Skeletal muscle tissue (tissue), 4 donors: Measurements from ENCODE around the gene SETDB2. TPM values are rescaled to one million over a fixed set of nuclear protein-coding genes. Genes with fewer than 3 reads are reported as not detected.

Source experiments
- H3K27ac ChIP-seq: one replicate; pipeline ENCODE4 v1.7.0; 2013; ENCODE audit warnings: mild to moderate bottlenecking, low read depth, low read length, inconsistent platforms
- H3K27me3 ChIP-seq, 3 donors: one replicate each; pipeline ENCODE4 v1.7.0; 2013; ENCODE audit warnings: low read length in 3 of 3; ENCODE audit not compliant: control insufficient read depth in 3 of 3, insufficient read depth in 3 of 3
- H3K36me3 ChIP-seq, 3 donors: one replicate each; pipeline ENCODE4 v1.7.0; 2013; ENCODE audit warnings: low read length in 3 of 3; ENCODE audit not compliant: control insufficient read depth in 3 of 3, insufficient read depth in 3 of 3
- H3K4me1 ChIP-seq, 3 donors: one replicate each; pipeline ENCODE4 v1.7.0; 2013; ENCODE audit warnings: low read length in 3 of 3, mild to moderate bottlenecking in 3 of 3; ENCODE audit not compliant: control insufficient read depth in 3 of 3, insufficient read depth in 3 of 3
- H3K4me3 ChIP-seq, 3 donors: one replicate each; pipeline ENCODE4 v1.7.0; 2013; ENCODE audit warnings: low read length in 3 of 3
- H3K9ac ChIP-seq, 3 donors: one replicate each; pipeline ENCODE4 v1.7.0; 2013; ENCODE audit warnings: low read length in 3 of 3, mild to moderate bottlenecking in 3 of 3, moderate library complexity in 2 of 3, low read depth in 1 of 3
- H3K9me3 ChIP-seq, 3 donors: one replicate each; pipeline ENCODE4 v1.7.0; 2013; ENCODE audit warnings: low read length in 3 of 3; ENCODE audit not compliant: control insufficient read depth in 3 of 3
- total RNA-seq: library from RNA; depleted of rRNA; stranded (reverse); fragments of >200 nt; gene quantifications from one replicate; pipeline ENCODE4 v1.2.3, GENCODE V29; 2014
- donor health status: Osteomylitis.

Gene SETDB2
- total RNA-seq, 1 donor from 2014 or later = 6.8 TPM

DNA sequence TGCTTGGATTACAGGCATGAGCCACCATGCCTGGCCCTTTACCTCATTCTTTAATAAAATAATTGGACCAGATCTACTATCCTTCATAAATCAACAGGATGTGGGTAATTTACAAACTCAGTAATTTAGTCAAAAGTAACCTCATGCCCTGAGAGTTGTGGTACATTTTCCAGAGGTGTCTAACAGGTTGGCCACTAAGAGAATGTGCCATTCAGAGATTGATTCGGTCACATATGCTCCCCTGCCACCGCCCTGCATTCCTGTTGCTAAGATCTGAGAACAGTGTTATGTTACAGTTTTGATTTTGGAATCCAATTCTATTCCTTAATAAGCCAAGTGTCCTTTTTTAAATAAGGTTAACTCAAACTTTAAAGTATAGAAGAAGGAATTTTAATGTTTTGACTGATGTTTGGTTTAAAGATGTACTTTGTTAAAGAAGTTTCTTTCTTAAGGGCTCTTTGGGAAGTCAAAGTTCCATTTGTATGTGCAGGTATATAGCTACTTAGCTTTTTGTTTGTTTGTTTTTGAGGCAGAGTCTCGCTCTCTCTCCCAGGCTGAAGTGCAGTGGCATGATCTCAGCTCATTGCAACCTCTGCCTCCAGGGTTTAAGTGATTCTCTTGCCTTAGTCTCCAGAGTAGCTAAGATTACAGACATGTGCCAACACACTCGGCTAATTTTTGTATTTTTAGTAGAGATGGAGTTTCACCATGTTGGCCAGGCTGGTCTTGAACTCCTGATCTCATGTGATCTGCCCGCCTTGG is 80.8 kb downstream of the SETDB2 start:
- Histone ChIP-seq H3K36me3 (peaks cover 0 to 11% (median 11%) of the 10 kb centered on the region in 3 donors), H3K4me1 (no peaks in the 10 kb centered on the region), H3K9ac (no peak overlapping the region), H3K27me3 (no peaks in the 10 kb centered on the region), H3K4me3 (no peak overlapping the region), H3K9me3 (no peaks in the 10 kb centered on the region), H3K27ac (no peak overlapping the region)

DNA sequence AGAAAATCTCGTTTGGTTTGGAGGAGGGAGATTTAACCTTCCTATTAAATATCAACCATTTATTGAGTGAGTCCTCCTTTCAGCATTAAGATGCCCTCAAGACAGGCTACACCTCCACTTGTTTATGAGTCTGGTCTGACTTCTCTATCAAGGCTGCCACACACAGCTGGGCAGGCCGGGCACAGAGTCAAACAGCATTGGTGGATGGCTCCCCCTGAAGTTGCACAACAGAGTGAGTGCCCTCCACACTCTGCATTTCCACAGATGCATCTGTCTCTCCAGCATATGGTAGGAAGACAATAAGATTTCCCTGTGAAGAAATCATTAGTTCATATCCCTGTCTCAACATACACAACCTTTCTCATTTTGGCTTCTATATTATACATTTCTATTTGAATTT is 83.0 kb downstream of the SETDB2 start:
- H3K36me3 ChIP-seq = peaks cover 0 to 7% (median 6%) of the 10 kb centered on the region in 3 donors
- H3K4me3 ChIP-seq = no peak overlapping the region
- H3K27ac ChIP-seq = no peak overlapping the region
- no peaks in the 10 kb centered on the region for H3K9me3 ChIP-seq
- H3K9ac ChIP-seq = no peak overlapping the region
- H3K4me1 ChIP-seq = no peaks in the 10 kb centered on the region
- no peaks in the 10 kb centered on the region for H3K27me3 ChIP-seq

DNA sequence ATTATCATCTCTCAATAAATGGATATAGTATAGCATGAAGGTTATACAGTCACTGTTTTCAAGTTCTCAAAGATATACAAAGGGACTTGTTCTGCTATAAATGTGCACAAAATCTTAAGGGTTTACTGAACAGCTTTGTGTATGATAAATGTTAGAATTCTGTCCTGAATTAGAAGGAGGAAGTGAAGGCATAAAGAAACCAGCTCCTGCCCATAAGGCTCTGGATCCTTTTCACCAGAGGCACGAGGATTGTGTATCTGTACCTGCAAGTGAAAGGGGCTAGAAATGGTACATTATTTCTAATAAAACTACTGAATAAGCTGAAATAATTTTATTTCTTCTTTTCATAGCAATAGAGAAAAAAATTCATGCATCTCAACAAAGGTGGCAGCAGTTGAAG is 84.1 kb downstream of the SETDB2 start:
- Histone ChIP-seq H3K4me3 (no peak overlapping the region), H3K4me1 (peaks cover 0 to 5% (median 0%) of the 10 kb centered on the region in 3 donors), H3K27me3 (no peaks in the 10 kb centered on the region), H3K9me3 (no peaks in the 10 kb centered on the region), H3K27ac (no peak overlapping the region), H3K36me3 (peaks cover 0 to 4% (median 4%) of the 10 kb centered on the region in 3 donors), H3K9ac (no peak overlapping the region)

DNA sequence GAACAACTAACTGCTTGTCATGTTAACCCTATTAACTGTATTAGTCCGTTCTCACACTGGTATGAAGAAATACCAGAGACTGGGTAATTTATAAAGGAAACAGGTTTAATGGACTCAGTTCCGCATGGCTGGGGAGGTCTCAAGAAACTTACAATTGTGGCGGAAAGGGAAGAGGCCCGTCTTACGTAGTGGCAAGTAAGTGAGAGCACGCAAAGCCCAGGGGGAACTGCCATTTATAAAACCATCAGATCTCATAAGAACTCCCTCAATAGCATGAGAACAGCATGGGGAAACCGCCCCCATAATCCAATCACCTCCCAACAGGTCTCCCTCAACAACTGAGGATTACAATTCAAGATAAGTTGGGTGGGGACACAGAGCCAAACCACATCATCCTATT is 86.4 kb downstream of the SETDB2 start:
- Histone ChIP-seq H3K36me3 (peaks cover 0 to 4% (median 3%) of the 10 kb centered on the region in 3 donors), H3K9ac (no peak overlapping the region), H3K27me3 (no peaks in the 10 kb centered on the region), H3K27ac (no peak overlapping the region), H3K4me1 (peaks cover 0 to 5% (median 0%) of the 10 kb centered on the region in 3 donors), H3K9me3 (no peaks in the 10 kb centered on the region), H3K4me3 (no peak overlapping the region)

DNA sequence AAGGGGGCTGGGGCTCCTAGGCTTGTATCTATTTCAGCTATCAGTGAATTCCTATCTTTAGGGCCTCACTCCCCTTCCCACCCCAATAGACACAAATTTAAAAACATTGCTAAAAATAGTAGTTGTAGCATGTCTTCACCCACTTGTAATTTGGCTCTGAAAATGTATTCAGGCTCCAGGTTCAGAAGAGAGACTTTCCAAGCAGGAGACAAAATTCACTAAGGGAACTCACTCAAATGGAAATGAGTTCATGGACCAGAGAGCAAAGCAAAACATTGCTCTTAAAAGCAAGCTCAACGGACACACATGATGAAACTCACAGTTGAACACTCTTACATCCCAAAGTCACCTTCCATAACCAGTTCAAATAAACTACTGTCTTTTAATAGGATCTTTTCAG is 88.5 kb downstream of the SETDB2 start:
- H3K27ac ChIP-seq = no peak overlapping the region
- peaks cover 0 to 5% (median 0%) of the 10 kb centered on the region in 3 donors for H3K4me1 ChIP-seq
- peaks cover 0 to 3% (median 0%) of the 10 kb centered on the region in 3 donors for H3K36me3 ChIP-seq
- H3K27me3 ChIP-seq = no peaks in the 10 kb centered on the region
- H3K4me3 ChIP-seq = no peak overlapping the region
- H3K9ac ChIP-seq = no peak overlapping the region
- H3K9me3 ChIP-seq = no peaks in the 10 kb centered on the region

DNA sequence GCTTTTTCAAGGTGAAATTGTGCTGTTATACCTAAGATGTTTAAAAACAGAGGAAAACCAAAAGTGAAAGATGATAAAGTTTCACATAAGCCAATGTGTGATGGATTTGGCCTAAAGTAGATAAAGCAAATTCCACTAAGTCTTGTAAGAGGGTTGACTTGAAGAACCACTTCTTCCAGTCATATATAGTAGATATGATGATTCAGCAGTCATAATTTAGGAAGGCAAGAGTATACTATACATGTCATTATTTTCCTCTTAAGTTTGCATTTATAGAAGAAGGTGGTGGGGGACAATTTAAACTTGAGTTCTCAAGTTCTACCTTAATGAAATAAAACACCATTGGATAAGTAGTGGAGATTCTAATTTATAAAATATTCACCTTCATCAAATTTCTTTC is 88.9 kb downstream of the SETDB2 start:
- no peak overlapping the region for H3K27ac ChIP-seq
- H3K9ac ChIP-seq = no peak overlapping the region
- H3K4me3 ChIP-seq = no peak overlapping the region
- H3K27me3 ChIP-seq = no peaks in the 10 kb centered on the region
- H3K36me3 ChIP-seq = peaks cover 0 to 3% (median 0%) of the 10 kb centered on the region in 3 donors
- no peaks in the 10 kb centered on the region for H3K9me3 ChIP-seq
- H3K4me1 ChIP-seq = peaks cover 0 to 5% (median 0%) of the 10 kb centered on the region in 3 donors

DNA sequence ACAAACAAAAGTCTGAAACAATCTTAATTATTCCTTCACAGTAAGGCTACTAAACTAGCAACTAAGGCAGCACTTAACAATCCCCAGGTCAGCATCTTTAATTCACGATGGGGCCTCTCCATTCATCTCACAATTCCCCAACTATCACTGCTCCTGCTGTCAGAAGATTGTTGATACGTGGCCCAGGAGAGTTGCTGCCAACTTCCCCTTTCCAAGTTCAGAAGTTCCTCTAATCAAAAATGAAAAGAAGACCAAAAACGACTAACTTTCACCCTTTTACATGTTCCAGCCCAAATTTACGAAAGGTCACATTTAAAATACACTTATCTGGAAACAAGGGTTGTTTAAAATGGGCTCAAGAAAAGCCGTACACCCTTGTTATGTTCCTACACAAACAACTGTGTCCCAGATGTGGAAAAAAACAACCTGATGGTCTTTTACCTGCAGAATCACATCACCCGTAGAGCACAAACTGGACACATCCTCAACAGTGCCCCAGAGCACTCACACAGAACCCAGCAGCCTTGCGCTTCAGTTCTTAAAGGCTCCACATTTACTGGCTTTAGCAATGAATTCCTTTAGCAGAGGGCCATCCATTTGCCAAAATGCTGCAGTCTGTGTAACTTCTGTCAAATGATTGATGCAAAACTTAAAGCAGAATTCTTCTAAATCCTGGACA is 89.7 kb downstream of the SETDB2 start:
- peaks cover 0 to 5% (median 0%) of the 10 kb centered on the region in 3 donors for H3K4me1 ChIP-seq
- no peaks in the 10 kb centered on the region for H3K9me3 ChIP-seq
- H3K9ac ChIP-seq = no peak overlapping the region
- H3K27ac ChIP-seq = no peak overlapping the region
- peaks cover 0 to 3% (median 0%) of the 10 kb centered on the region in 3 donors for H3K36me3 ChIP-seq
- H3K4me3 ChIP-seq = no peak overlapping the region
- H3K27me3 ChIP-seq = no peaks in the 10 kb centered on the region

DNA sequence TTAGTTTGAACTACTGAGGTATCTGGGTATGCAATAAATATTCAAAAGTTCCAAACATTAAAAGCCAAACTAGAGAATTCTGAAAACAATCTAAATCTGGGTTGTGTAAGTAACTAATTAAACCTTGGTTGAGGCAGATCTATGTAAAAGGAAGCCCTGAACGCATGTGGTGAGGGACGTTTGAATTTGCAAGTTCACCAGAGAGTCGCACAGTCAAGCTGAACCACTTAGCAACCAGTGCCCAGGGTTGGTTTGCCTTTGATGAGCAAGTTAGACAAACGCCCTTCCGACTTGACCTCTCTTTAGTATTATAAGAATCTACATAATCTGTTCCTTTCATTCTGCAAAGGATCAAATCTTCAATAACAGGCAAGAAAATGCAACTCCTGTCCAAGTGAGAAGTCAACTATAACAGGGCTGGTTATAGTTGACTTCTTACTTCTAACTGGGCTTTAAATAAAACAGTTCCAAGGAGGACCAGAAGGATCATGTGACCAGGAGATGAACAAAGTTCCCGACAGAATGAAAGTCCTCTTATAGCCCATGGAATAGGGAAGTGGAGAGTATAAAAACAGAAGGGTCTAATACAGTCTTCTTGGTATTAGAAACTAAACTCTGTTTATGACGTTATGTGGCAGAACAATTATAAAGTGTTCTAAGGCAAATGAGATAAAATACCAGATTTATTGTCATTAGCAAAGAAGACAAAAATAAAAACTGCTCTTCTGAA is 92.2 kb downstream of the SETDB2 start:
- Histone ChIP-seq H3K9me3 (no peaks in the 10 kb centered on the region), H3K4me3 (no peak overlapping the region), H3K36me3 (peaks cover 9 to 15% (median 9%) of the 10 kb centered on the region in 3 donors), H3K9ac (no peak overlapping the region), H3K27me3 (no peaks in the 10 kb centered on the region), H3K27ac (no peak overlapping the region), H3K4me1 (peaks cover 0 to 5% (median 0%) of the 10 kb centered on the region in 3 donors)

DNA sequence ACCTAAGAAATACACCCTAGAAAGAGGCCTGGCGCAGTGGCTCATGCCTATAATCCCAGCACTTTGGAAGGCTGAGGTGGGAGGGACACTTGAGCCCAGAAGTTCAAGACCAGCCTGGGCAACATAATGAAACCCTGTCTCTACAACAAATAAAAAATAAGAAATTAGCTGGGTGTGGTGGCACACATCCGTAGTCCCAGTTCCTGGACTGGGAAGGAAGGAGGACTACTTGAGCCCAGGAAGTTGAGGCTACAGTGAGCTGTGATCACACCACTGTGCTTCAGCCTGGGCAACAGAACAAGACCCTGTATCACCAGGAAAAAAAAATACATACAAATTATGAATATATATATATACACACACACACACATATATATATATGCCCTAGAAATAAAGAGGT is 94.3 kb downstream of the SETDB2 start:
- no peaks in the 10 kb centered on the region for H3K9me3 ChIP-seq
- H3K9ac ChIP-seq = no peak overlapping the region
- H3K4me3 ChIP-seq = no peak overlapping the region
- no peak overlapping the region for H3K27ac ChIP-seq
- peaks cover 12 to 17% (median 14%) of the 10 kb centered on the region in 3 donors for H3K36me3 ChIP-seq
- H3K4me1 ChIP-seq = no peaks in the 10 kb centered on the region
- H3K27me3 ChIP-seq = no peaks in the 10 kb centered on the region
